SHP77 (cell line): Measurements from ENCODE around the gene UBASH3A.
A peak's percentile ranks its signal among the peaks of the same experiment; 100 is the strongest.

Source experiments
- DNase-seq, 2 experiments: peaks; one replicate each; lab custom pipeline; 2025; lab: John Stamatoyannopoulos, UW

The UBASH3A gene

DNA sequence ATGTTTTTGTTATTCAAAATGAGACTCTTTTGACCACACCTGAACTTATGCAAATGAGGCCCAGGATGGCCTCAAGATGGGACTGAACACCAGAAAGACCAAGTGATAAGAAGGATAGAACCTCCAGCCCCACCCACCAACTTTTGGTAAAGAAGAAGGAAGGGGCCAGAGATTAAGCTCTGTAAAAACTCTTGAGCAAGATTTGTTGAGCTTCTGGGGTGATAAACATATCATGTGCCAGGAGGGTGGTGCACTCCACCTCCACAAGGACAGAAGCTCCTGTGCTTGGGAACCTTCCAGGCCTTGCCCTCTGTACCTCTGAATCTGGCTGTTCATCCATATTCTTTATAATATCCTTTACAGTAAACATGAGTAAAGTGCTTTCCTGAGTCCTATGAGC lies 87.0 kb downstream of the UBASH3A start:
- no peak for DNase-seq

DNA sequence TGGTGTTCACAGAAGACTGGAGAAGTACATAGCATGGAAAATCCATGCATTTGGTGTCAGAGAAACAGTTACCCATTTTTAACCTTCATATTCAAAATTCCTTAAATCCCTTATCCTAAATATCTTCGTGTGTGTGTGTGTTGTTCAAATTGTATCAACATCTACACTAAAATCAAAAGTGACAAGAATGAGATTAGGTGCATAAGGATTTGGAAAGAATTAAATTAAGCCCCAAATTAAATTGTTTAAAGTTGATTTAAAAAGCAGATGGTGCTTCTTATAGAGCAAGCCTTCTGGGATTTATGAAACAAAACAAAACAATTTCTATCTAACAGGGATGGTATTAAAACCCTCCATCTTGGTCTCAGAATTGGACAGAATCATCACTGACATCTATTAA lies 87.6 kb downstream of the UBASH3A start:
- DNase-seq: no peak

DNA sequence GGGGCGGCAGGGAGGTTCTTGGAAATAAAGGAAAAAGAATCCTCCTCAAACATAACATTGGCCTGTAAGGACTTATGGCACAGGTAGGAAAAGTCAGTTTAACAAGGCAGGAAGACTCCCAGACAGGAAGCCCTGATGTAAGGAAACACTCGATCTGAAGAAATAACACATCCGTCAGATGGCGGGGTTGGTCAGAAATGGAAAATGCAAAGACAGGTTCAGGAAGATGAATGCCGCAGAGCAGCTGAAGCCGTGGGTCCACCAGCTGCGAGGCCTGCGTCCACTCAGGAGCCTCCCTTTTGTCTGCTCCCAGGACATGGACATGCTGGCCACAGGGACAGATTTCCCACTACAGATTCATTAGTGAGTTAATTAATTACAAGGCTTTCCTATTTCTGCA lies 88.5 kb downstream of the UBASH3A start:
- no peak for DNase-seq

DNA sequence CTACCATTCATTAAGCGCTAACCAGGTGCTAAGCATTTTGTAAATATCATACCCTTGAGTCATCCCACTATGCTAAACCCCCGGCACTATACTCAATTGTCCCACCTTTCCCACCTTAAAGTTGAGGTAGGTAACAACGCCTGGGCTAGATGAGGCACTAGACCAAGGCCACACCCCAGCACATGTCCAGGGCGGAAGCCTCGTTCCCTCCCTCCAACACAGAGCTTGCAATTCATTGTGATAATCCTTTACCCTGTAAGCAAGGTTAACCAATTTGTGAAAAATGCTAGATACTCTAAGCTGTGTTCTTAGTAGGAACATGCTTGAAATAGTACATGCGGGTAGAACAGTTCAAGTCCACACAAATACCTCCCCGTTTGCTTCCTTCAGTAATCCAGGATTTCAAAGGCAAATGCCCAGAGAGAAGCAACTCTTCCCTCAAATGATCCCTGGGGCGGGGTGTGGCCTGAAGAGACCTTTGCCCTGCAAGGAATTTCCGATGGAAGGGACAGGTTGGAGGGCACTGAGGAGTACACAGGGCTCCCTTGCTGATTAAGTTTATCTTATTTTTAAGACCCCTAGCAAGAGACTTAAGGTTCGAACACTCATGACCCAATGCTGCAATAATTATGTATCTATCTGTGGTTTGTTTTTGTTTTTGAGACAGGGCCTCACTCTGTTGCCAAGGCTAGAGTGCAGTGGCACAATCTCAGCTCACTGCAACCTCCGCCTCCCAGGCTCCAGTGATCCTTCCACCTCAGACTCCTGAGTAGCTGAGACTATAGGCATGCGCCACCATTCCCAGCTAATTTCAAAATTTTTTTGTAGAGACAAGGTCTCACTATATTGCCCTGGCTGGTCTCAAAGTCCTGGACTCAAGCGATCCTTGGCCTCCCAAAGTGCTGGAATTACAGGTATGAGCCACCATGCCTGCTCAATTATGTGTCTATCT lies 89.7 kb downstream of the UBASH3A start:
- no peak for DNase-seq

DNA sequence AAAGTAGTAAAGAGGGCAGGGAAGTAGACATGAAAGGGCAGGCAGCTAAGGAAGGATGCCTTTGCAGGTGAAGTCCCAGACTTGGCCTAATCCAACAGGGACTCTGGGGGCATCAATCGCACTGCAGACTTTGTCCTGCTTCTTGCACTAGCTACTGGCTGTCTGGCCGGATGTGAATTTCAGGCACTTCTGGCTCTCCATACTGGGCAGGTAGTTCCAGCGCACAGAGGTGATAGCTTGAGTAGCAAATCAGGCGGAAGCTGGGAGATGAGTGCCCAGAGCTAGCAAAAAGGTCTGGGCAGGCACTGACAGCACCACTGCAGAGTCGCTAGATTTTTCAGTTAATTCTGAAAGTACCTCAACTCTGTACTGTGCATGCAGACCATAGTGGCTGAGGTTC lies 91.3 kb downstream of the UBASH3A start:
- DNase-seq: no peak

DNA sequence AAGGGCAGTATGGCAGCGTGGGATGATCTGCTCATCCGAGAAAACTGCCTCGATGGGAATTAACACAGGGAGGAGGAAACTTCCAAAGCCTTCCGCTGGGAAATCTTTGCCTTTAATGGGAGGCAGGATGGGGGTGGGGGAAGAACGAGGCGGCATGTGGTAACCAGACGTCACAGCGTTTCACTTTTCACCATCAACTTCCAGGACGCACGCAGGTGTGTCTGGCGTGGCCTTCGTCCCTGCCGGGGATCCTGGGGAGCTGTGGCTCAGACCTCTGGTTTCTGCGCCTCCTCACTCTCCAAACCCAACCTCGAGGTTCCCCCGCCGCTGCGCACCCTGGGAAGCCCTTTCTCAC lies 92.0 kb downstream of the UBASH3A start:
- no peak for DNase-seq

DNA sequence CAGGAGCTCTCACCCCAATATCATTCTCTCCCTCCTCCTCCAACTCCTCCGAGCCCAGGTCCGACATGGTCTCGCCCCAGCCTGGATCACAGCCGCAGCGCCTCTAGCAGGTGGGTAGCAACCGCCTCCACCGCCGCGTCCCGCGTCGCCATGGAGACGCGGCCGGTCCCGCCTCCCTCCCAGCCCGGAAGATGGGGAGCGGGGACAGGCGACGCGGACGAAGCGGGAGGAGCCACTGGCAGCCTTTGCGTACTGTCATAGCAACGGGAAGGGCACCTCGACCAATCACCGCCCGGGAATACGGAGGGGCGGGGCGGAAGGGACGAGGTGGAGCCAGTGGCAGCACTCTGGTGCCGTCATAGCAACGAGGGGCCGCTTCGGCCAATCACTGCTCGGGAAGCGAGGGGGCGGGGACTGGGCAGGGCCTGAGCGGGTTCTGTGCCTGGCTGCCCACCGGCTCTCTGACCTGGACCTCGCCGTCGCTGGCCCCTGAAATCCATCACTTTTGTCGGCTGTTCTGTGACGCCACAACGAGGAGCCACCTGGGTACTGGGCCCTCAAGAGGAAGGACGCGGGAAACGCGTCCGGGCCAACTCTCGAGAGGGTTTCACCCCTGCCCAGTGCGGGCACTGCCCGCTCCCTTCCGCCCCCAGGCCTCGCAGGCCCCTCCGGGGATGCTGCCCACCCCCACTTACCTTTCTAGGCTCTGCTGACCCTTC lies 92.6 kb downstream of the UBASH3A start, which contains the start of gene RSPH1:
Gene RSPH1 (minus strand): TSS at position 105 of the 719 bp plus-strand sequence. CDS start 38 bp downstream, at position 67.
- peak; percentile 96 to 97 for DNase-seq

DNA sequence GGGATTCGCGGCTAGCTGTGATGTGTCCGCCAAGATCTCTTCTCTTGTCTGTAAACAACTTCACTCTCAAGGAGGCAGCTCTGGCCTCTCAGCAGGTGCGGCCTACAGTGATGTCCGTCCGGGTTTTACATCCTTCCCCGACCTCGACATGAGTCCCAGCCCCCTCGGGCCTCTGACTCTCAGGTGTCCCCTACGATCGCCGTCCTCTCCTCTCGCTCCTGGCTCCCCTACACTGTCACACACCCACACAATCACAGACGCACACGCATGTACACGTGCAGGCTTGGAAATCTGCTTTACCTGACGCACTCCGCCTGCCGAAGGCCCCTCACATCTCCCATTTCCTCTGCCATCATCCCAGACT lies 93.1 kb downstream of the UBASH3A start:
- DNase-seq: peak in 1 of 2 experiments; percentile 32
